HepG2 (cell line): Measurements from ENCODE around the gene PALM. TPM values are rescaled to one million over a fixed set of nuclear protein-coding genes. Genes with fewer than 3 reads are reported as not detected.

ENCODE experiments used
- BHLHE40 ChIP-seq: IDR thresholded peaks from 2 replicates; pipeline ENCODE4 v1.6.1; 2011; ENCODE audit warnings: low read length, improper control_type of control experiment
- CERS6 ChIP-seq: sonication (generic); formaldehyde crosslinking; IDR thresholded peaks from 2 replicates; pipeline ENCODE4 v1.5.0; 2020; ENCODE audit warnings: missing genetic modification reagents
- ESRRA ChIP-seq: sonication (generic); formaldehyde crosslinking; IDR thresholded peaks from 2 replicates; pipeline ENCODE4 v1.5.1; 2020; ENCODE audit warnings: mild to moderate bottlenecking, low read depth, missing genetic modification reagents
- FOXJ3 ChIP-seq: sonication (generic); formaldehyde crosslinking; IDR thresholded peaks from 2 replicates; pipeline ENCODE4 v1.4.0; 2020; ENCODE audit warnings: missing genetic modification reagents, mild to moderate bottlenecking, borderline replicate concordance
- GTF3A ChIP-seq: sonication (generic); formaldehyde crosslinking; conservative IDR thresholded peaks from 2 replicates; pipeline ENCODE4 v1.4.0; 2020; ENCODE audit warnings: mild to moderate bottlenecking, missing genetic modification reagents
- HOMEZ ChIP-seq: IDR thresholded peaks from 2 replicates; pipeline ENCODE4 v1.6.1; 2016; ENCODE audit warnings: low read depth
- LRRFIP1 ChIP-seq: sonication (generic); formaldehyde crosslinking; conservative IDR thresholded peaks from 2 replicates; pipeline ENCODE4 v1.4.0; 2020; ENCODE audit warnings: missing genetic modification reagents
- RCOR2 ChIP-seq: IDR thresholded peaks from 2 replicates; pipeline ENCODE4 v1.6.1; 2016; ENCODE audit warnings: missing biosample characterization, missing genetic modification reagents
- SATB2 ChIP-seq: sonication (generic); formaldehyde crosslinking; IDR thresholded peaks from 2 replicates; pipeline ENCODE4 v1.5.0; 2020; ENCODE audit warnings: missing genetic modification reagents
- SRSF9 ChIP-seq: fragments of 200-400 bp; formaldehyde crosslinking; IDR thresholded peaks from 2 replicates; pipeline ENCODE4 v1.6.1; 2018; ENCODE audit warnings: borderline replicate concordance, mild to moderate bottlenecking, low read depth, low read length; ENCODE audit not compliant: insufficient read depth, poor library complexity, severe bottlenecking
- TFAP4 ChIP-seq: sonication (generic); IDR thresholded peaks from 2 replicates; pipeline ENCODE4 v1.6.1; 2016; ENCODE audit warnings: low read depth, borderline replicate concordance
- TRIM22 ChIP-seq: fragments of 450-650 bp; IDR thresholded peaks from 2 replicates; pipeline ENCODE4 v1.6.1; 2017
- ZBTB39 ChIP-seq: sonication (generic); formaldehyde crosslinking; IDR thresholded peaks from 2 replicates; pipeline ENCODE4 v1.5.0; 2020; ENCODE audit warnings: missing genetic modification reagents
- ZBTB46 ChIP-seq: sonication (generic); formaldehyde crosslinking; IDR thresholded peaks from 2 replicates; pipeline ENCODE4 v1.4.0; 2020; ENCODE audit warnings: mild to moderate bottlenecking, missing genetic modification reagents, borderline replicate concordance
- ZFP41 ChIP-seq: sonication (generic); formaldehyde crosslinking; IDR thresholded peaks from 2 replicates; pipeline ENCODE4 v1.4.0; 2020; ENCODE audit warnings: mild to moderate bottlenecking, missing genetic modification reagents, borderline replicate concordance
- ZNF205 ChIP-seq: IDR thresholded peaks from 2 replicates; pipeline ENCODE4 v1.6.1; 2018; ENCODE audit warnings: missing biosample characterization, missing genetic modification reagents
- ZNF773 ChIP-seq: sonication (generic); formaldehyde crosslinking; IDR thresholded peaks from 2 replicates; pipeline ENCODE4 v1.4.0; 2020; ENCODE audit warnings: missing genetic modification reagents, borderline replicate concordance
- polyA plus RNA-seq, 8 experiments: library from polyadenylated mRNA; depleted of rRNA in 3 of 8; stranded (reverse) in 7 of 8; unstranded in 1 of 8; fragments of >200 nt; fragmentation: Illumina TruSeq in 4 of 8; extraction: Trizol in 4 of 8; gene quantifications; 2 replicates each; pipeline versions ENCODE4 v1.2.1 to v1.2.3, GENCODE V29; 2011 to 2016; ENCODE audit warnings: low read depth in 4 of 8, missing spikeins in 1 of 8, mixed read lengths in 1 of 8; ENCODE audit not compliant: insufficient read depth in 1 of 8
- total RNA-seq, 5 experiments: library from RNA; depleted of rRNA; stranded (reverse); fragments of >200 nt; fragmentation: Illumina TruSeq; extraction: Trizol; gene quantifications; 2 replicates each; pipeline ENCODE4 v1.2.3, GENCODE V29; 2016; ENCODE audit warnings: low read depth in 1 of 5

The PALM gene
- total and polyA plus RNA-seq, 2 of the 13 experiments (the other 11 are each of a cell fraction or from before 2014, with no cell fraction given), result 4.0 to 9.7 TPM

GRCh38 chr19:661427-662196 lies 47.1 kb upstream of the PALM start (continued):
- TF ChIP-seq SRSF9, result no peak
- TF ChIP-seq CERS6 (CRISPR knock-in tag), result no peak
- no peak for TF ChIP-seq ZBTB46
- TF ChIP-seq GTF3A (CRISPR knock-in tag), result no peak
- no peak for TF ChIP-seq ZBTB39 (CRISPR knock-in tag)
- TF ChIP-seq TFAP4, result no peak
- no peak for TF ChIP-seq RCOR2 (CRISPR knock-in tag)
- TF ChIP-seq FOXJ3 (CRISPR knock-in tag), result no peak
- TF ChIP-seq HOMEZ (CRISPR knock-in tag), result no peak
- no peak for TF ChIP-seq LRRFIP1 (CRISPR knock-in tag)
- no peak for TF ChIP-seq TRIM22
- TF ChIP-seq BHLHE40, result no peak
- TF ChIP-seq ZFP41, result no peak
- no peak for TF ChIP-seq ZNF773 (CRISPR knock-in tag)
- TF ChIP-seq ZNF205 (CRISPR knock-in tag), result no peak
- TF ChIP-seq SATB2 (CRISPR knock-in tag), result no peak
- no peak for TF ChIP-seq ESRRA (CRISPR knock-in tag)
